HL-60 (cell line): ENCODE results near the gene SLC9A3.

ENCODE experiments used
- DNase-seq, 2 experiments: peaks; one replicate each; pipeline ENCODE4 v3.0.0-alpha.2; 2010 to 2020; ENCODE audit warnings: low read depth in 1 of 2, low spot score in 1 of 2
- H3K27ac ChIP-seq: fragments of 250-450 bp; sonication (Bioruptor Pico); replicated peaks from 2 replicates; pipeline ENCODE4 v1.5.1; 2020; ENCODE audit warnings: mild to moderate bottlenecking, moderate library complexity
- H3K27me3 ChIP-seq: fragments of 250-450 bp; sonication (Bioruptor Pico); 2 replicates; pipeline ENCODE4 v1.5.1; 2021; ENCODE audit warnings: mild to moderate bottlenecking, moderate library complexity; ENCODE audit not compliant: insufficient read depth, poor library complexity, severe bottlenecking
- H3K4me3 ChIP-seq: replicated peaks from 2 replicates; pipeline ENCODE4 v1.5.1; 2011; ENCODE audit warnings: mild to moderate bottlenecking, control low read depth, low read length; ENCODE audit not compliant: insufficient read depth
- CTCF ChIP-seq: IDR thresholded peaks from one replicate; pipeline ENCODE4 v1.5.1; 2011; ENCODE audit warnings: low read length, control low read depth, inconsistent platforms; ENCODE audit not compliant: insufficient read depth
- GABPA ChIP-seq: IDR thresholded peaks from 2 replicates; pipeline ENCODE4 v1.6.1; 2012; ENCODE audit warnings: low read depth
- POLR2AphosphoS5 ChIP-seq: IDR thresholded peaks from 2 replicates; pipeline ENCODE4 v1.6.1; 2012; ENCODE audit warnings: low read depth
- REST ChIP-seq: IDR thresholded peaks from 2 replicates; pipeline ENCODE4 v1.6.1; 2012; ENCODE audit warnings: low read depth; ENCODE audit not compliant: insufficient replicate concordance
- SPI1 ChIP-seq: IDR thresholded peaks from 2 replicates; pipeline ENCODE4 v1.6.1; 2012; ENCODE audit warnings: low read depth, mild to moderate bottlenecking, borderline replicate concordance

SLC9A3 gene

GRCh38 chr5:530001-530955 is 6.0 kb upstream of the SLC9A3 start:
- peak; percentile 94 for TF ChIP-seq SPI1
- TF ChIP-seq CTCF, result no peak
- Histone ChIP-seq H3K27ac (no peak overlapping the region), H3K27me3 (peaks cover 42% of the 10 kb centered on the region), H3K4me3 (no peak overlapping the region)
- DNase-seq, result peak; percentile 60 to 73

- DNase-seq, result no peak
- H3K27me3 ChIP-seq, result peaks cover 45% of the 10 kb centered on the region
- no peak for TF ChIP-seq POLR2AphosphoS5
- no peak for TF ChIP-seq CTCF
- TF ChIP-seq SPI1, result no peak
- TF ChIP-seq REST, result no peak
- TF ChIP-seq GABPA, result no peak
- no peak overlapping the region for H3K4me3 ChIP-seq
- no peak overlapping the region for H3K27ac ChIP-seq
Measured at GRCh38 chr5:528629-529511, 4.6 kb upstream of the SLC9A3 start.

- TF ChIP-seq SPI1 (no peak), REST (no peak), CTCF (no peak), GABPA (no peak), POLR2AphosphoS5 (no peak)
- H3K4me3 ChIP-seq, result no peak overlapping the region
- DNase-seq, result no peak
- H3K27ac ChIP-seq, result no peak overlapping the region
- peaks cover 47% of the 10 kb centered on the region for H3K27me3 ChIP-seq
Measured at GRCh38 chr5:527646-528628, 3.7 kb upstream of the SLC9A3 start.
